ENCODE measurements around the gene SLC25A21.

Gene SLC25A21

GRCh38 chr14:37045340-37046061 is 126.9 kb downstream of the SLC25A21 start:
- DNase-seq (ENCODE audit: low spot score), result no peak

- no peak for DNase-seq (ENCODE audit: low spot score)
Observed at GRCh38 chr14:37037636-37038387, 134.6 kb downstream of the SLC25A21 start.

DNA sequence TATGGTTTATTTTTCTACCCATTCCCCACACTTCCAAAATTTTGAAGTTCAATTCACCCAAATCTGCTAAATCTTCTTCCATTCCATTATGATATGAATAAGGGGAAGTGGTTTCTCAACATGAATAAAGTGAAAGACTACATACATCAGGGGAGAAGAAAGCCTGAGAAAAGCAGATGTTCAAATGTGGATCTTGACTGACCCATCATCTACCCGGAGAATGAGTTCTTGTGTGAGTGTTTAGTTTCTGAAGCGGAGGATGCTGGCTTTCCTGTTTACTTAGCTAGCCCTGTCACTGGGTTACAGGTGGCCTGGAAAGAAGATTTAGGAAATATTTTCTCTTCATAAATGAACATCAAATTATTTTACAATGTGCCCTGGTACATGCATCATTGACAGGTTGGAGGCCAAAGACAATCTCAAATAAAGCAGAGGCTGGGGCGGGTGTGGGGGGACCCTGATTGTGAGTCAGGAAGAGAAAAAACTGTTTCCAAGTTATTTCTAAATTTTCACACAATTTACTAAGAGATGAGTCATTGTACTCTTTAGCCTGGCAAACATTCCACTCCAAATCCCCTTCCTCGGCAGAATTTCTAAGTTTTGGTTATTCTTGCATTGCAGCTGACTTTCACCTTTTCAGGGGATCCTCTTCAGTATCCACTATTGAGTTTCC is 135.6 kb downstream of the SLC25A21 start:
- no peak for DNase-seq (ENCODE audit: low spot score)

DNA sequence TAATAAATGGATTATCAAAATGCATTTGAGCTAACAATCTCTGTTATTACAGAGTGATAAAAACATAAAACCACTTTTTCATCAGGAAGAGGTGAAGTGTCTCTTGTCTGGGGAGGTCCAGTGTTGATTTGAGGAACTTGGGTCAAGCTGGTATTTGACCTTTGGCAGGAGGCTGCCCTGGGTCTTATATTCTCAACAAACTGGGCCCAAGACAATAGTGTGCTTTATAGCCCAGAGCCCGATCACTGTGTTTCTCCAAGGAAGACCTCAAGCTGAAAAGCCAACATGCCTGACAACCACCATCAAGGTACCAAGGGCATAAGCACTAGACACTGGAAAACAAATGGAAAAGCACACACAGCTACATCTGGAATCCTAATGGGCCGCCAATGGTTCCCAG is 137.0 kb downstream of the SLC25A21 start:
- no peak for DNase-seq (ENCODE audit: low spot score)

DNA sequence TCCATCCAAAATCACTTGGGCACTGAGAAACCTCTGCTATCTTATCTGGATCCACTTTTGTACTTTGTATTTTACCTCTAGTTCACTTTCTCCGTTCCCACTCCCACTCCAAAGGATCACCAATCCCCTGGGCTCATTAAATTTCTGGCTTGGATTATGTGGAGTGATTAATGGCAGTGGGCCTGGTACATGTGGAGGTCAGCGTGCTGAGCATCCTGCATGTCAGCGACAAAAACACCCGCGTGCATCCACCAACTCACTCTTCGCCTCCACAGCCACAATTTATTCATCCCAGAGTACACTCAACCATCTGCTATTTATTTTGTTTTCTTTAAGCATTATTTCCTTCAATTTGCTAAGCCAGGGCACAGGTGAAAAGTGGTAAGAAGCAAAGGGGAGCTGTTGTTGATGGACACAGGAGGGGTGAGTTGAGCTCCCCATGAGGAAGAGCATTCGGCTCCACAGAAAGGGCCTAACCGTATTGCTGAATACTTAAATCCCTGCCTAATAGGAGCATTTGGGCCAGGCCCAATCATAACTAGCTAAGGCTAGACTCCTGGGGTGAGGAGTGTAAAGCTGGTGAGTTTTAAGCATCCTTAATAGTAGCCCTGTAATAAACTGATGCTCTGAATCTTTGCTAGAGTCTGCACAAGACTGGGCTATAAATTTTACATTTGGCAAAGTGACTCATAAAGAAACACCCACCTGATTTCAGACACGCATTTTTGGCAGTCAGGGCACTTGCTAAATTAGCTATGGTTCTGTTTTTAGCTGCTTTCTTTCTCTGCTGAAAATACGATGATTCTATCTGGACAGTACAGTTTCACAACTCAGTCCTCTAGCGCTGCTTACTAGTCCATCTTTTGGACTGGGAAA is 137.8 kb downstream of the SLC25A21 start:
- DNase-seq (ENCODE audit: low spot score), result no peak

DNA sequence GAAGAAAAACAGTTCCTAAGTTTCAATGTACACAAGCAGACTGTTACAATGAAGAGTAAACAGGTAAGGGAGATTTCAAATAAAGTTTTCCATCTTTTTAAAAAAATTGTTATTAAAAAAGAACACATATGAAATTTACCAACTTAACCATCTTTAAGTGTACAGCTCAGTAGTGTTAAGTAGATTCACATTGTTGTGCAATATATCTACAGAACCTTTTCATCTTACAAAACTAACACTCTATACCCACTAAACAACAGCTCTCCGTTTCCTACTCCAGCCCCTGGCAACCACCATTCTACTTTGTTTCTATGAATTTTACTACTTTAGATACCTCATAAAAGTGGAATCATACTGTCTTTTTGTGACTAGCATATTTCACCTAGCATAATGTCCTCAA is 139.5 kb downstream of the SLC25A21 start:
- no peak for DNase-seq (ENCODE audit: low spot score)

- no peak for DNase-seq (ENCODE audit: low spot score)
Observed at GRCh38 chr14:37027188-37027824, 145.1 kb downstream of the SLC25A21 start.

DNA sequence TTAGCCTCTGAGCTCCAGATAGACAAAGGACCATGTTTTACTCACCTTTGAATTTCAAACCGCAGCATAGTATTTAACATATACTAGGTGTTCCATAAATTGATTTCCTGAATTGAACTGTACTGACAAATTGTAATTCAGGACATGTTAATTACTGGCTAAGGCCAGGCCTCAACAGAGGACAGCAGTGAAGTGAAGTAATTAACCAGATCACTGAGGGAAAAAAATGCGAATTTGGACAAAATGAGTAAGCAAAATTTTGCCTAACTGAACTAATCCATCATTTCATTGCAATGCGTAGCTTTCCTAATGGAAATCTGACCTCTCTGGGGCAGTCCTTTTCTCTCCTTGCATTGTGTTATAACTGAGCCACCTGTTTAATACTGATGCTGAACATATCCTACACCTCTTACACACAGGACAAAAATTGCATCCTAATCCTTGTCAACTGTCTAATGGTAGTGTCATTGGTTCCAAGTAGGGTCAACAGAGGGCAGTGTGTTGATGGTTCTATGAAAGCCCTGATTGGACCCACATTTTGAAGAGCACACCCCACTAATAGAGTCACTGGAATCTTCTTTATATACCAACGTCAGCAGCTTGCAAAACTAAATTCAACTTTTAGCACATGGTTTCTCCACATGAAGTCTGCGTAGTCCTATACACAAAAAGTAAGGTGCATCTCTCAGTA is 148.4 kb downstream of the SLC25A21 start:
- no peak for DNase-seq (ENCODE audit: low spot score)

GRCh38 chr14:37021390-37021789 is 151.0 kb downstream of the SLC25A21 start:
- no peak for DNase-seq (ENCODE audit: low spot score)

GRCh38 chr14:37019488-37019887 is 152.9 kb downstream of the SLC25A21 start:
- DNase-seq (ENCODE audit: low spot score), result no peak

- no peak for DNase-seq (ENCODE audit: low spot score)
Observed at GRCh38 chr14:37018571-37019240, 153.7 kb downstream of the SLC25A21 start.

GRCh38 chr14:37013078-37013477 is 159.3 kb downstream of the SLC25A21 start:
- DNase-seq (ENCODE audit: low spot score), result no peak

DNA sequence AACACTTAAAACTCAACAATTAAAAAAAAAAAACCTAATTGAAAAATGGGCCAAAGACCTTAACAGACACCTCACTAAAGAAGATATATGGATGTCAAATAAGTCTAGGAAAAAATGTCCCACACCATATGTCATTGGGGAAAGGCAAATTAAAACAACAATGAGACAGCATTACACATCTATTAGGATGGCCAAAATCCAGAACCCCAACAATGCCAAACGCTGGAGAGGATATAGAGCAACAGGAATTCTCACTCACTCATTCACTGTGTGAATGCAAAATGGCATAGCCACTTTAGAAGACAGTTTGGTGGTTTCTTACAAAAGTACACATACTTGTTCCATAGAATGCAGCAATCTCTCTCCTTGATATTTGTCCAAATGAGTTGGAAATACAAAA is 173.7 kb downstream of the SLC25A21 start:
- DNase-seq (ENCODE audit: low spot score), result no peak

GRCh38 chr14:36997843-36998242 is 174.6 kb downstream of the SLC25A21 start:
- no peak for DNase-seq (ENCODE audit: low spot score)

GRCh38 chr14:36996857-36997590 is 175.4 kb downstream of the SLC25A21 start:
- no peak for DNase-seq (ENCODE audit: low spot score)

- peak; percentile 7 for DNase-seq (ENCODE audit: low spot score)
Observed at GRCh38 chr14:36996133-36996856, 176.1 kb downstream of the SLC25A21 start.

- no peak for DNase-seq (ENCODE audit: low spot score)
Observed at GRCh38 chr14:36989806-36990205, 182.6 kb downstream of the SLC25A21 start.

- no peak for DNase-seq (ENCODE audit: low spot score)
Observed at GRCh38 chr14:36988989-36989388, 183.4 kb downstream of the SLC25A21 start.

DNA sequence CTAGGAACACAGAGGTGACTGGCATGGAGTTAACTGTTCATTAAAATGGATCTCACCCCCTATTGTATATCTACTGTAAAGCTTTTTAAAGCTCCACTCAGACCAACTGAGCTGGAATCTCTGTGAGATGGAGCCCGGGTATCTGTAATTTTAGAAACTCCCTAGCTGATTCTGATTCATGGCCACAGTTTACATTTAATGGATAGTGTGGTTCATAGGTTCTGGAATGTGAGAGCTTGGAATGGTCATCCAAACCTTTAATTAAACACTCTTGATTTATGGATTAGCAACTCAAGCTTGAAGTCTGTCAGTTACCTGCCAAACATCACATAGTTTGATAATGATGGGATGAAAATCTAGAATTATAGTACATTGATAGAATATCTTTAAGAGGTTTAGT is 183.8 kb downstream of the SLC25A21 start:
- DNase-seq (ENCODE audit: low spot score), result no peak
